GM18526 (cell line): ENCODE results near the gene ACSF2.
A peak's percentile ranks its signal among the peaks of the same experiment; 100 is the strongest.

Experiments
- POLR2A ChIP-seq: IDR thresholded peaks from 3 replicates; pipeline ENCODE4 v1.6.1; 2011; ENCODE audit not compliant: insufficient read length; ENCODE audit errors: extremely low read depth

Gene ACSF2

DNA sequence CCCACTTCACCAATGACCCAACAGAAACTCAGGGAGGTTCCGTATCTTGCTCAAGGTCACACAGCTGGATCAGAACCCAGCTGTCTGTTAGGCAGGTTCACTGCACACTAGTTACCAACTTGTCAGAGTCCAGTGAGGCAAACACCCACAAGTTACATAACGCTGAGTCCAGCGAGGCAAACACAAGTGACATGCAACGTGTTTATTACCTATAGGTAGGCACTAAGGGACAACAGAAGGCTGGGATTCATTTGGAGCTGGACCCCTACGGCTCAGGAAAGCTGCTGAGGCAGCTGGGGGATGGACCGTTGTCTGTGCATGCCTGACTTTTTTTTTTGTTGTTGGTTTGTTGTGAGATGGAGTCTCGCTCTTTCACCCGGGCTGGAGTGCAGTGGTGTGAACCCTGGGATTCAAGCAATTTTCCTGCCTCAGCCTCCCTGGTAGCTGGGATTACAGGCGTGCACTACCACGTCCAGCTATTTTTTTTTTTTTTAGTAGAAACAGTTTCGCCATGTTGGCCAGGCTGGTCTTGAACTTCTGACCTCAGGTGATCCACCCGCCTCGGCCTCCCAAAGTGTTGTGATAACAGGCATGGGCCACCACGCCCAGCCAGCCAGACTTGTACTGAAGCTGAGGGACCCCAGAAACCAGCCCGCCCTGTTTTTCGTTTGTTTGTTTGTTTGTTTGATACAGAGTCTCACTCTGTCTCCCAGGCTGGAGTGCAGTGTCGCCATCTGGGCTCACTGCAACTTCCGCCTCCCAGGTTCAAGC lies 50.7 kb downstream of the ACSF2 start:
- TF ChIP-seq POLR2A: no peak

GRCh38 chr17:50477976-50478375 lies 52.0 kb downstream of the ACSF2 start:
- TF ChIP-seq POLR2A: no peak

DNA sequence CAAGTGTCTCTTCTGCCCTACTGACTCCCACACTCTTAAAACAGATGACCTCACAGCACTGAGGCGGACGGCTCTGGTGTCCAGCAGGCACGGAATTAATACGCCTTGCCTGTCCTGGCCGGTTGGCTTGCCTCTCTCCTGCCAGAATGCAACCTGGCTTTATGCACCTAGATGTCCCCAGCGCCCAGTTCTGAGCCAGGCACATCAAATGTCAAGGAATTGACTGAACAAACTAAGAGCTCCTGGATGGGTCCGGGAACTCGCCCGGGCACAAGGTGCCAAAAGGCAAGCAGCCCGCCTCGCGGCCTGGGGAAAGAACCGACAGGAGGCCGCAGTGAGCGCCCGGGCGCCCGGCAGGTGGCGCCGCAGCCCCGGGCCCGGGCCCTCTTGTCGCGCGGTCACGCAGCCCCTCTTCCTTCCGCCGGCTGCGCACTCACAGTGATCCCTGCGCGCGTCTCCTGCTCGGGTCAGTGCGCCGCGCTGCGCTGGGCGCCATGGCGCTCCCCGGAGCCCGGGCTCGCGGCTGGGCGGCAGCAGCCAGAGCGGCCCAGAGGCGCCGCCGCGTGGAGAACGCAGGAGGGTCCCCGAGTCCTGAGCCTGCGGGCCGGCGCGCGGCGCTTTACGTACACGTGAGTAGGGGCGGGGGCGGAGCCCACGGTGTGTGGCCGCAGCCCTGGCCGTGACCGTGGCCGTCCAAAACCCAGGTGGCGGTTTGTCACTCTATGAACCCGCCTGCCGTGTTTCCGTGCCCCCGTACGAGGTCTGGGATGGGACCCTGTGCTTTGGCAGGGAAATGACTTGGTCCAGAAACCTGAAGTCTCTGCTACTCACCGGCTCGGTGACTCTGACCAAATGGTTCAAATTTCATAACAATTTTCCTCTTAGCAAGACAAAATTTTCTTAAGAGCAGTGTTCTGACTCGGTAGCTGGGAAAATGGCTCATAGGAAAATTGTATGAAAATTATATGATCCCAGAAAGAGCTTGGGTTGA lies 52.7 kb downstream of the ACSF2 start, which contains the start of gene RSAD1:
Gene RSAD1, plus strand, starts transcription at position 470 of the 991 bp plus-strand sequence. Its CDS starts 25 bp downstream, at position 495.
- peak; percentile 87 for TF ChIP-seq POLR2A

DNA sequence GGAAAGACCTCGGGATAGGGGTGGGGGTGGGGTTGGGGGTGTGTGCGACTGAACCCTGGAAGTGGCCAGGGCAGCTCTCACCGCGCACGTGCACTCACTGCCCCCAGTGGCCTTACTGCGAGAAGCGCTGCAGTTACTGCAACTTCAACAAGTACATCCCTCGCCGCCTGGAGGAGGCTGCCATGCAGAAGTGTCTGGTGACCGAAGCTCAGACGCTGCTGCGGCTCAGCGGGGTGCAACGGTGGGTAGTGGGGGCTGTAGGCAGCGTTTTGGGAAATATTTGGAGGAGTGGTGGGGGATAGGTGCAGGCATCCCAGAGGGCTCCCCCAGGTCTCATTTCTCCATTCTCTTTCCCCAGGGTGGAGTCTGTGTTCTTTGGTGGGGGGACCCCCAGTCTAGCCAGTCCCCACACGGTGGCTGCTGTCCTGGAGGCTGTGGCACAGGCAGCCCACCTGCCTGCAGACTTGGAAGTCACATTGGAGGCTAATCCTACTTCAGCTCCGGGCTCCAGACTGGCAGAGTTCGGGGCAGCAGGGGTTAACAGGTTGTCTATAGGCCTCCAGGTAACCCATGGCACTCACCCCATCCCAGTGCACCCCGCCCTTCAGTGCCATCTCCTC lies 53.6 kb downstream of the ACSF2 start:
- TF ChIP-seq POLR2A: no peak

DNA sequence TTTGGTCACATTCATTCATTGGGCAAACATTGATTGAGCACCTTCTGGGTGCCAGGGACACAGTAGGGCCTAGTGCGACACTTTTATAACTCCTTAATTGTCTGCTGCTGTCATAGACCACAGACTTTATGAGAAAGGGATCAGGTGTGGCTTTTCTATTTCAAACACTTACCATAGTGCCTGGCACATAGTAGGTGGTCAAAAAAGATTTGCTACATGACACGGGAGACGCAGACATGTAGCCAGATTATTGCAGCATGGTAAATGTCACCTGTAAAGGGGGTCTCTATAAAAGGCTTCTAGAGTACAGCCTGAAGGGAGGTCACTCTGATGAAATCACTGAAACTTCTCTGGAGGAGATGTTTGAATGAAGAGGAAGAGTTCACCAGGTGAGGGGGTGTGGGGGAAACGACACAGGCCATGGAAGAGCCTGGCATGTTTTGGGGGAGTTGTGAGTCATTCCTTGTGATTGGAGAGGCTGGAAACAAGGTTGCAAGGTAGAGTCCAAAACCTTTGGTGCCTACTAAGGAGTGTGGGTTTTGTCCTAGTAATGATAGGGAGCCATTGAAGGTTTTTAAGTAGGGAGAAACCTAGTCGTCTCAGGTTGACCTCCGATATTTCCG lies 54.2 kb downstream of the ACSF2 start:
- TF ChIP-seq POLR2A: no peak

GRCh38 chr17:50480854-50481490 lies 55.0 kb downstream of the ACSF2 start:
- TF ChIP-seq POLR2A: no peak

- TF ChIP-seq POLR2A: no peak
These were observed 55.6 kb downstream of the ACSF2 start for GRCh38 chr17:50481648-50482047.

GRCh38 chr17:50482110-50482509 lies 56.1 kb downstream of the ACSF2 start:
- TF ChIP-seq POLR2A: no peak

DNA sequence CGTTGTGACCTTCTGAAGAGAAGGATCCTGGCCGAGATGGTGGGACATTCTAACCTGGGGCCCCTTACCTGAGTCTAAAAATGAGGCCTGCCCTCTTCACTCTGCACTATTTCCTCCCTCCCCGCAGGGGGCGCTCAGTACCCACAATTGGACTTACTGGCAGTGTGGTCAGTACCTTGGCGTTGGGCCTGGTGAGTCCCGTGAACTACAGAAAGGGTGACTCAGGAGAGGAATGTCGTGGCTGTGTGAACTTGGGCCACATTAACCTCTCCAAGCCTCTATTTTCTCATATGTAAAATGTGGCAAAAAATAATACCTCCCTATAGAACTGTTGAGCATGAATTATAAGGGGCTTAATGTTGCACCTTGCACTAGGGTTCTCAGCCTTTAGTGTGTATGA lies 56.5 kb downstream of the ACSF2 start:
- no peak for TF ChIP-seq POLR2A

DNA sequence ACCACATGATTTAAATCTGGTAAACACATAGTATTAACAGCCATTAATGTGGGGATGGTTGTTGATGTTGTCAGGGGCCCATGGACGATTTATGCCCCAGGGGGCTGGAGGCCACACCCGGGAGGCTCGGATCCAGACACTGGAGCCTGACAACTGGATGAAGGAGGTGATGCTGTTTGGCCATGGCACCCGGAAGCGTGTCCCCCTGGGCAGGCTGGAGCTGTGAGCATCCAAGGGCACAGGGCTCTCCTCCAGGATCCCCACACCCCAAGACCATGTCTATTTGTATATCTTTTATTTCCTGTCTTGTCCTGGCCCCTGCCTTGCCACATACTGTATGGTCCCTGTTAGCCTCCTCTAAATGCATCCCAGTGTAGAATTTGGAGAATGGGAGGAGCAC lies 57.2 kb downstream of the ACSF2 start:
- TF ChIP-seq POLR2A: no peak

DNA sequence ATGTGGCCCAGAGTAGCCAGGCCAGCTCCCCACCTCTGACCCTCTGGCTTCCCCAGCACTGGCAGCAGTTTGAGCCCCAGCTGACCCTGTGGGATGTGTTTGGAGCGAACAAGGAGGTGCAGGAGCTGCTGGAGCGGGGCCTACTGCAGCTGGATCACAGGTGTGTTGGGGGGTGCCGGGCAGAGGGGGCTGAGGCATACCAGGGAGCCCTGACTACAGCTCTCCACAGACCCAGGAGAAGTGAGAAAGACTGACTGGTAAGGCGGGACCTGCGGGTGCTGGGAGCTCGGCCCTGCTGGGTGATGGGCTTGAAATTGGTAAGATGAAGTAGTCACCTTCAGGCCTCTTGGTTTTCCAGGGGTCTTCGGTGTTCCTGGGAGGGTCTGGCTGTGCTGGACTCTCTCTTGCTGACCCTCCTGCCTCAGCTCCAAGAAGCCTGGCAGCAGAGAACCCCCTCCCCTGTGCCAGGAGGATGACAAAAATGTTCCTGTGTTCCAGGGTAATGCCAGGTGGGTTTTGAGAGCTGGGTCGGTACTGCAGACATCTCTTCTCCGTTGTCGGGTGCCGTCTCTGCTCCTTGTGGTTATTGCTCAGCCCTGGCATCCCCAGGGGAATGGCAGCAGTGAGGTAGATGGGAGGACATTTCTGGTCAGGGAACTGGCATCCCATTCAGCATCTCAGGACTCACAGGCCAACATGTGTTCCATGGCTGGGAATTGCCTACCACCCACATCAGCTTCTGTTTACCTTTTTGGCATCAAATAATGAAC lies 58.6 kb downstream of the ACSF2 start:
- no peak for TF ChIP-seq POLR2A

DNA sequence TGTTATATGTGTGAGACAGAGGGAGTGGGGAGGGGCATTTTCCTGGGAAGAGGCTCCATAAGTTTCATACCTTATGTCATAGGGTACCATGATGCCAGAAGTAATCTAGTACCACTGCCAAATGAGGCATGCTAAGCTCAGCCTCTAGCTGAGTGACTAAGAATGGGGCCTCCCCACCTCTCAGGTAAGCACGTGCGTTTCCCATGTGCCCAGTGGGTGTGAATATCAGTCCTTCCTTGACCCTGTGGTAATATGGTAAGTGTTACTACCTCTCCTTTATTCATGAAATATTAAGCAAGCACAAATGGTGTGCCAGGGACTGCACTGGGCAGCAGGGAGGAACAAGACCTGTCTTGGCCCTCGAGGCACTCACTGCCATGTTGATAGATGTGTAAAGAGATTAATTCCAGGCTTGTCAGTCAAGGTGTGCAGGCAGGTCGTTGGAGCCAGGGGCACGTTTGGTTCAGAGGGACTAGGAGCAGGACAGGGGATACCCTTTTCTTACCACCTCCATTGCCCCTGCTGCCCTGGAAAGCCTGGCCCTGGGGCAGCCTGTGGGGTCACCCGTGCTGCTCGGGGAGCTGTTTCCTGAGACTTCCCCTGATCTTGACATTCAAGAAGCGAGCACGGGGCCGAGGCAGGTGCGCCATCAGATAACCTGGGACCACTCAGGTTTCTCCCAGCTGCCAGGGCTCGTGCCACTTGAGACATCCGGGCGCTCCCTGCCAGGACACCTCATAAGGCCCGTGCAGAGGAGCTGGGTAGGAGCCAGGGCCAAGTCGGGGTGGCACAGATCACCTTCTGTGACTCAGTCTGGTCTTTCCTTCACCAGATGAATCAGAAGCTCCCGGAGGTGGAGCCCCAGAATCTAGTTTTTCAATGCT lies 61.4 kb downstream of the ACSF2 start:
- TF ChIP-seq POLR2A: no peak

GRCh38 chr17:50488880-50489279 lies 62.9 kb downstream of the ACSF2 start:
- no peak for TF ChIP-seq POLR2A
